ENCODE data around the gene TOR4A.

Gene TOR4A

DNA sequence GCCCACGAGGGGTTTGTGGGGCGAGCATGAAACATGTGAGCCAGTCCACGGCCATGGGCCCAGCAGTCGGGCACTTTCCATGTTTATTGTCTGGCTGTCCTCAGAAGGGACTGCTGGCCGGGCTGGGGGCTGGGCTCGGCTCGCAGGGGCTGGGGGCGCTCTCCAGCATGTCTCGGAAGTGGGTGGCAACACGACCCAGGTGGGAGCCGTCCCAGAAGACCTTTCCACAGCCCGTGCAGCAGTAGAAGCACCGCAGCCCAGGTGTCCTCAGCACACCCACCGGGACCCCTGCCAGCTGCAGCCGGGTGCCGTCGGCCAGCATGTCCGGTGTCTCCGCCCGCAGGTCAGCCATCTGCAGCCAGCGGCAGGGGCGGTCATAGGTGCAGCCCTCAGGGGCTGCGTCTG is 29.3 kb downstream of the TOR4A start:
- DNase-seq (ENCODE audit: low spot score), result no peak

- no peak for DNase-seq (ENCODE audit: low spot score)
Observed at GRCh38 chr9:137307255-137308056, 29.9 kb downstream of the TOR4A start.

GRCh38 chr9:137308057-137308619 is 30.6 kb downstream of the TOR4A start:
- DNase-seq (ENCODE audit: low spot score), result no peak

- DNase-seq (ENCODE audit: low spot score), result no peak
Observed at GRCh38 chr9:137309368-137310188, 32.1 kb downstream of the TOR4A start.

- no peak for DNase-seq (ENCODE audit: low spot score)
Observed at GRCh38 chr9:137310189-137311052, 32.9 kb downstream of the TOR4A start.

DNA sequence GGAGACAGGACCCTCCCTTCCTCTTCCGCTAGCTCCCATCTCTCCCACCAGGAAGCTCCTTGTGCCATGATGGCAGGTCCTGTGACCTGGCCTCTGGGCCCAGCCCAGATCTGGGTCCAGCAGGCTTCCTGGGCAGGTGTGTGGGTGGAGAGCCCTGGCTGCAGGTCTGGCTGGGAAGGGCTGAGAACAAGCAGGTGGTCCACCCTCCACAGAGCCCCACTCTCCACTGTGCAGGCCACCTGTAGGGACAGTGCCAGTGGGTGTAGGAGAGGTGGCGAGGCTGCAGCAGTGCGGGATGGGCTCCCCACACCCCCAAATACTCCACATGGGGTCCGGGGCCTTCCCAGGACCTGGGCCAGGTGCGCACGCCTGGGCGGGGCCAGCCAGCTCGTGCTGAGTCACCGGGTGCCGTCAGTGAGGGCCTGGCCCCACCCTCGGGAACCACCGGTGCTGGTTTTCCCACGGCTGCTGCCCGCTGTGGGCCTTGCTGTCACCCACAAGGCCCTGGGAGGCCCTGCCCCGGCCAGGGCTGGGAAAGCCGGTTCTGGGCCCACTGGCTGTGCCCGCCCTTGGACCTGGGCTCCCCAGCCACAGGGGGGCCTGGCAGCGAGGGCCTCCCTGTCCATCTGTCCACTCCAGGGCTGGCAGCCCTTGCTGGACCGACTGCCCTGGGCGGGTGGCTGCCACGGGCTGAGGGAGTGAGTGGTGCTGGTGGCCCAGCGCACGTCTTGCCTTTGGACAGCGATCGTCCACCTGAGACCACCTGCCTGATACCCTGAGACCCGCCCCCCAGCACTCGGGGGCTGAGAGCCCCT is 33.9 kb downstream of the TOR4A start:
- no peak for DNase-seq (ENCODE audit: low spot score)

- DNase-seq (ENCODE audit: low spot score), result no peak
Observed at GRCh38 chr9:137311986-137312851, 34.7 kb downstream of the TOR4A start.

GRCh38 chr9:137312852-137313325 is 35.4 kb downstream of the TOR4A start:
- no peak for DNase-seq (ENCODE audit: low spot score)

DNA sequence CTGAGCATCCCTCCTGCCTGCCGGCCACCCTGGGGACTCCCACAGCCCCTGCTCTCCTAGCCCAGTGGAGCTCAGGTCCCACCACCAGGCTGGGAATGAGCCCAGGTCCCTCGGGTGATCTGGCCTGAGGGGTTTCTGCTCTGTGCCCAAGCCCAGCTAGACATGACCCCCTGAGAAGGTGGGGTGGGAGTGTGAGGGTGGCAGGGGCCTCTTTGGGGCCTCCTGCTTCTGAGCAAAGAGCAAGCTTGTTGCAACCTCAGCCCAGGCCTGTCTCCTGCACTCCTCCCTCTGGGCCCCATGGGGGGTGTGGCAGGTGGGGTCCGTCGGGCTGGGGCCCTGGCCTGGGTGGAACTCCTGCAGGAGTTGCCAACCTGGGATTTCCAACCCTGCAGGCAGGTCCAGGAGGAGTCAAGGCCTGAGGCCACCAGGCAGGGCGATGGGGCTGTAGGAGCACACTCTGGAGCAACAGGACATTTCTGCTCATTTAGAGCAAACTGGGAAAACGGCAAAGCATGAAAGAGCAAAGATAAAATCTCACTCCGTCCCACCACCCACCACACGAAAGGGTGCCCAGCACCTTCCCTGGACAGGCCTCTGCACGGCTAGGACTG is 35.9 kb downstream of the TOR4A start:
- DNase-seq (ENCODE audit: low spot score), result no peak

GRCh38 chr9:137313956-137314560 is 36.5 kb downstream of the TOR4A start:
- DNase-seq (ENCODE audit: low spot score), result no peak

GRCh38 chr9:137314561-137315560 is 37.3 kb downstream of the TOR4A start:
- DNase-seq (ENCODE audit: low spot score), result no peak

- no peak for DNase-seq (ENCODE audit: low spot score)
Observed at GRCh38 chr9:137315581-137316011, 38.1 kb downstream of the TOR4A start.

DNA sequence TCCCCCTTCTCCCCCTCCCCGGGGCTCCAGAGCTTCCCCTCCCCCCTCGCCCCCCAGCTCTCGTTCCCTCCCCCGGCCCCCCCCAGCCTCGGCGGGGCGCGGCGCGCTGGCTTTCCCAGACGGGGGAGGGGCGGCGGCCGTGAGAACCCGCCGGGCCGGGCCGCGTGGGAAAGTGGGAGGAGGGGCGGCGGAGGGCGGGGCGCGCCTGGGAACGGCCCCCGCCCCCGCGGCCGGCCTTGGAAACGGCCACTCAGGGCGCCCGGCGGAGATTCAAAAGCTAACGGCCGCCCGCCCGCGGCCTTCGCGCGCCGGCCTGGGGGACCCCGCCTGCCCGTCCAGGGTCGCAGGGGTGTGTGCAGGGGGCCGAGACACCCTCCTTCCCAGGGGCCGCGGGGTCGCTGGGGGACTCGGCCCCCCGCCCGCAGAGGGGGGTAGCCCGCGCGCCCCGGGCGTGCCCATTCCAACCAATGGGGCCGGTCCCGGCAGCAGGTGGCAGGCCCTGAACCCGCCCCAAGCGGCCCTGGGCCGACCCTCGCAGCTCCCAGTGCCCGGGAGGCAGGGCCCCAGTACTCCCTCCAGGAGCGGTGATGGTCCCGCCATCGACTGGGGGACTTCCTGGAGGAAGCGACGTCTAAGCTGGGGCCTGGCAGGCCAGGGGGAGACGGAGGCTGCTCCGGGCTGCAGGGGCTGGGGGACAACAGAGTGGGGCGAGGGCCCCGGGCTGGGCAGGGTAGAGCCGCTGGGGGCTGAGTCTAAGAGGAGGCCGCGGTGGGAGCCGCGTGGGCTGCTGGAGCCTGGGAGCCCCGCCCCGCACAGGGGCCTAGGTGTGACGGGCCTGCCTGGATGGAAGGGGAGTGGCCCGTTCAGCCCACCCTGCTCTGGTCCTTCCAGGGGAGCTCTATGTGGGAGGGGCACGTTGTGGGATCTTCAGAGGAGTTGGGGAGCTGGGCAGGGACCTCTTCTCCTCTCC is 38.8 kb downstream of the TOR4A start:
- no peak for DNase-seq (ENCODE audit: low spot score)

DNA sequence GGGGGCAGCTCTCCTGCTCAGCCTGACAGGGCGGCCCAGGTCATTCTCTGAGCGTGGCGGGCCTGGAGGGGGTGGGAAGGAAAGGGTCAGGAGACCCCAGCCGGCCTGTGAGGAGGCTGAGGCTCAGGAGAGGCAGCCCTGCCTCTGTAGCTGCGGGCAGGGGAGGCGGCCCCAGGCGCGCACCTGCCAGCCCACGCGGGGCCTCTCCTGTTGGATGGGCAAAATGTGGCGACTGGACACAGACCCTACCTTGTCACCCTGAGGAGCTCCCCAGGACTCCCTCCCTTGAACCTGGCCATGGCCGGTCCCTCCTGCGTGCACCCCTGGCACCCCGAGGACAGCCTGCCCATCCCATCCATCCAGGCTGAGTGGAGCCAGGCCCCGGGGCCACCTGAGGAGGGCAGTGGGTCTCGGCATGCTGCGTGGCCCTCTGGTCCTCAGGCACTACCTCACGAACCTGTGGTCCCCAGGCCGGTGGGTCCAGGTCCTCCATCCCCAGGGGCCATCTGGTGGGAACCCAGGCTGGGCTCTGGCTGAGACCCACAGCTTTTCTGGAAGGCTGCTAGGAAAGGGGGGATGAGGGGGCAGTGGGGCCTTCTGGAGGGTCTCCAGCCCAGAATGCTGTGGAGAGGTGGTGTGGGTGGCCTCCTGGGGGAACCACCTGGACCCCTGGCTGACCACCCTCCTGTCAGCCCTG is 39.6 kb downstream of the TOR4A start:
- DNase-seq (ENCODE audit: low spot score), result no peak

GRCh38 chr9:137317718-137318511 is 40.4 kb downstream of the TOR4A start:
- DNase-seq (ENCODE audit: low spot score), result no peak
